Urothelium cell line (cell line): ENCODE data around the gene TK2.
"Not testable (repeated sequence)": the region's sequence is repeated elsewhere in the genome, so short reads cannot be mapped to it uniquely, and the experiment has no call there.

Experiments
- DNase-seq: peaks from one replicate; pipeline ENCODE4 v3.0.0; 2011; ENCODE audit warnings: low spot score, mixed read lengths
- FAIRE-seq: peaks from 2 replicates; lab custom pipeline; 2011; peaks lifted over from hg19 to GRCh38; lab: Jason Lieb, UNC

TK2 gene

DNA sequence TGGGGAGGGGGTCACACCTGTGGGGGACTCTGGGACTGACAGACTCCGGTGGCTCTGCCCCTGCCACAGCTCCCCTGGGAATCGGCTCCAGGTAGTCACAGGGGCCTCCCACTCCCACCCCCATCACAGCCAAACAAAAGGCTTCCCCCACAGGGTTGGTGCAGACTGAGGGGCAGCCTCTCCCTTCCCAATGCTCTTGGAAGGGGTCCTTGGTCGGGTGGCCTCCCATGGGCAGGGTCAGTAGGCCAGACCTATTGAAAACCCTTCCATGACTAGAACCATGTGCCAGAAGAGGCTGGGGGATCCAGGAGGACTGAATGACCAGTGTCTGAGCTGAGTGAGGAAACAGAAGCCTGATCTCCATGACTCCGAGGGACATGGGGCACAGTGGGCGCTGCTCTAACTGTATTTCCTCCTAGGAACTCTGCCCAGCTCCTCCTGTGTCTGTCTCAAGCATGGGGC is 28.6 kb downstream of the TK2 start:
- FAIRE-seq (no peak), DNase-seq (no peak)

DNA sequence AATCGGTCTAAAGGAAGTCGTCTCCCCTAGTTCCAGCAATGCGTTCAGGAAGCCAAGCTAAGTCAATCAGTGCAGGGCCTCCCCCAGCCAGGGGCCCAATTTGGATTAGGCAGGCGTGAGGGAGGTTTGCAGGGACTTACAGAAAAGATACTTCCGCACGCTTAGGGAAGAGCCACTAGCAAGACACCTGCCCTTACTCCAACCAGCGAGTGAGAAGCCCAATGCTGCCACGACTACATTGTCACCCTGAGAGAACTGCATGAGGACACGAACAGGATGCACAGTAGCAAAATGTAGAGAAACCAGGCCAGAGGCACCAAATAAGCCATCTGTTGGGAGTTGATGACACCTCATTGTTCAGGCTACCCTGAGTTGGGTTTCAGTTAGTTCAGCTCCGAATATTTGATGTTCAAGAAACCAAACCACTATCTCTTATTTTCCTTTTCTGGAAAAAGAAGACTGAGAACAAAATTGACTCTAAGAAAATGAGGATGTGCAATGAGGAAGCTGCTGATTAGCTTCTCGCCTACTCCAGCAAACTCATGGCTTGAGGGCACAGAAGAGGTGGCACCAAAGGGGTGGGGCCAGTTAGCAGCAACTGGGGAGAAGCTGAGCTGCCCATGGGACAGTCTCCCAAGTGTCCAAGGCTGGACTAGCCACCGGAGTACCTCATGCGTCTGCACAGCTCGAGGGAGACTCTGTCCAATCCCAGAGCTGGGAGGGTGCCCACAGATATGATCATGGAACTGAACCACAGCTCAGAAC is 29.3 kb downstream of the TK2 start:
- DNase-seq = no peak
- no peak for FAIRE-seq

DNA sequence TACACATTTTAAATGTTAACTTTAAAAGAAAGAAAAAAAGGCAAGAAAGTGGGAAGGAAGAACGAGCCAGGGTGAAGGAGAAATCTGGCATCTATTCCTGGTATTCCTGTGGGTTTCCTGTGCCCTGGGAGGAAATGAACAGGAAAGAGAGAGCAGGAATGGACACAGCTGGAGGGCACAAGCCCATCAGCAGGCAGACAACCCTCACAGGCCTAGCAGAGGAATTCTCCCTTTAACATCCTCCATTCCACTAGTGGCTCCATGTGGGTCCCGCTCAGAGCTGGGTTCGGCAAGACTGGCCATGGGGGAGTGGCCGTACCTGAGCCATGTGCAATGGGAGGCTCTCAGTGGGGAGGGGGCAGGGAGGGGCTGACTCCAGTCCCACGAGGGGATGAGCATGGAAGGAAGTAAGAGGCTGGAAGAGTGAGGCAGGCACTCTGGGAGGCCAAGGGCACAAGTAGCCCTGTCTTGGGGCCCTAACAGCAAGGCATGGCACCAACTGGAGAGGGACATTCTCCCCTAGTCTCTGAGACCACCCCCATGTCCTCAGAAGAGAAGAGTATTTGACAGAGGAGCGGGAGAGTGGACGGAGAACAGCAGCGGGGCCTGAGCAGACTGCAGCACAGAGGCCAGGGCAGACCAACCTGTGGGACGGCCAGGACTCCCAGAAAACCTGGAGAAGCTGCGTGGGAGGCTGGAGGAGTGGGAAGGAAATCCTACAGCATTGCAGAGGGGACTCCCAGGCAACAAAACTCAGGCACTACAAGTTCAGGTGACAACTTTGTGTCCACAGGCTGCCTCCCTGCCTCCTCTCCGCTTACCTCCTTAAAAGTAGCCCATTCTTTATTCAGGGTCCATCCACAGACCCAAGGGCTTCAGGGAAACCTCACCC is 30.2 kb downstream of the TK2 start:
- no peak for FAIRE-seq

DNA sequence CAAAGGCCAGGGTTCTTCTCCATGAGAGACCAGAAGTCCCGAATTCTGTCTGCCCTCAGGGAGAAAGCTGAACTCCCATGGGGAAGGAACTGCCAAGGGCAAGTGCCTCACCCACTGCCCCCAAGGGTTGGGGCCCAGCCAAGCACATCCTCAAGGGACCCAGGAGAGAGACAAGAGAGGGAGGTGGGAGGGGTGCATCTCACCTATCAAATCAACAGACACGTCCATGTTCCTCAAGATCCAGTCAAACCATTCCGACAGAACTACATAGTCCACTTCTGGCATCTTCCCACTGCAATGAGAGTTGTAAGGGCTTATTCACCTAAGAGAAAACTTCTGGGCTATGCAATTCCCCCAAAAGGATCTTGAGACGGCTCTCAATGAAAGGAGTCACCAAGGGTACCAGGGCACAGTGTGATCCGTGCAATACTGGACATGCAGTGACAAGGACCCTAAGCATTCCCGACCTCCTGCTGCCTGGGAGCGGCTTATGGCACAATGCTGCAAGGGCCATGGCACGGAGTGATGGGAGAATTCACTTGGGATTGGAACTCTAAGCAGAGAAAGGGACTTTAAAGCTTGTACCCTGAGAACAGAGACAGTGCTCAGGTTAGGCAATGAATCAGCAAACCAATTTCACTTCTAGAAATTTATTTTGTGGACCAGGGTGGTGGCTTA is 32.2 kb downstream of the TK2 start:
- FAIRE-seq (no peak), DNase-seq (no peak)

More for the DNA sequence above, 30.2 kb downstream of the TK2 start:
- no peak for DNase-seq

DNA sequence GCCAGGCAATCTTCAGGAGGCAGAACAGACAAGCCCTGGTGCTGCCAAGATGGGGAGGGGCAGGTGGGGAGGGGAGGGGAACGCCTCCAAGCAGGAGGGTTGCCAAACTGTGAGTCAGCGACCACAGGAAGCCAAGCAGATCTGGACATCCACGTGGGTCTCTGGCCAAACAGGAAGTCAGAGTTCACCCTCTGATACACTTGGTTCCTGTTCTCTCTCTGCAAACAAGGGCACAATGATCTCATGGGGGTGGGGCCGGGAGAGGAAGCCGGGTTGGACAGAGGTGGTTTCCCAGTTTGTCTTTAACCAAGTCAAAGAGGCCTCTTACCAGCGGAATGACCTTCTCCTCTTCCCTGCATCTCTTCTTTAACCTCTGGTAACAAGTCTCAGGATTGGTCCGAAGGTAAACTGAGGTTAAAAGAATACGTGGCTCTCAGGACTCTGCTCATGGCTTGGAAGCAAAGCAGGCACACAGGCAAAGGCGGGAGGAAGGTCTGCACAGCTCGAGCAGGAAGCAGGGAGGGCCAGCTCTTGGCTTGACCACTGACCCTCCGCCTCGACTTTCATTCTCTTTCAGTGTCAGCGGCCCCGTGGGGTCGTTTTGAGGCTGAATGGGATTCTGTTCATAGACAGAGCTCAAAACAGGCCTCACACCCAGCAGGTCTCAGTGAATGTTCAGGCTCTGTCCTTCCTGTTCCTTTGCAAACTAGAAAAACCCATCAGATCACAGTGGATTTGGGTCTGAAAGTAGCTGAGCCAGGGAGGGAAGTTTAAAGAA is 32.9 kb downstream of the TK2 start:
- FAIRE-seq = peak; percentile 53
- DNase-seq = peak; percentile 95

DNA sequence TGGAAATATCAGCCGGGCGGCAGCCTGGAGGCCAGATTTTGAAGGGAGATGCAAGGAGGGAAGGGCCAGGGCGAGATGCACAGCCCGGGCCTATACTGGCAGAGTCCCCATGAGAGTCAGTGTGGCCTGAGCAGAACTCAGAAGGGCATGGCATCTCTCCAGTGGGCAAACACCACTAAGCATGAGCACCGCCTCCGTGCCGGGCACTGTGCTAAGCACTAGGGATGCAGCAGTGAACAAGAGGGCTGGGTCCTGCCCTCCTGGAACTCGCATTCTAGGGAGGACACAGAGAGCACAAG is 33.5 kb downstream of the TK2 start:
- FAIRE-seq = no peak
- no peak for DNase-seq

DNA sequence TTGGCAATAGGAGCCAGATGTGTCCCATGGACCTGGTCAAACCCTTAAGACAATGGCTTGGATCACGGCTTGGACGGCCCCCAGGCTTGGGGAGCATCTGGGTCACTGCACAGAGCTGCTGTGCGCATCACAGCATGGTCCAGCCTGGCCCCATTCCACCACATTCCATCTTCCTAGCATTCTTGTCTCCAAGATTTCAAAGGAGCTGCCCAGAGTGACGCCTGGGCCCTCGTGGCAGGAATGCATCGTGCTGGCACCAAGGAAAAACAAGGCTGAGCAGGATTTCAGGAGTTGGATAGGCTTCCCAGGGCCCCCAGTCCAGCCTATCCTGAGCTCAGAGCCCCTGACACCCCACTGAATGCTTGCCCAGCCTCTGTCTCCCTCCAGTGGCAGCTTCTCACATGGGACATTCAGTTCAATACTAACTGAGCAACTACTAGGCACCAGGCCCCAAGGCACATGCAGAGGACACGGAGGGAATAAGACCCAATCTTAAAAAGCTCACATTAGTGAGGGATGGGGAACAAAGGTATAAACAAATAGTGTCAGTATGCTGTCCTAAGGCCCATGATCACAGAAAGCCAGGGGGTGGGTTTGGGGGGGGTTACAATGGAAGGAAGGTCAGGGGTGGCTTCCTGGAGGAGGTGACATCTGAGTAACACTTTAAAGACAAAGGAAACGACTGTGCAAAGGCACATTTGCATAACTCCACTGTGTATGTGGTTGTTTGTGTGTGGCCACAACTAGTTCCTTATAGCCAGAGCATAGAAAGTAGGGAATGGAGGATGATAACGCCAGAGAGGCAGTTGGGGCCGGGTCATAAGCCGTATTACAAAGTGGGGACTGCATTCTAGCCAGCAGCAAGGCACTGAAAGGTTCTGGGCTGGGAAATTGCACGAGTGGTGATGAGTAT is 34.1 kb downstream of the TK2 start:
- DNase-seq (peak; percentile 41), FAIRE-seq (no peak)

DNA sequence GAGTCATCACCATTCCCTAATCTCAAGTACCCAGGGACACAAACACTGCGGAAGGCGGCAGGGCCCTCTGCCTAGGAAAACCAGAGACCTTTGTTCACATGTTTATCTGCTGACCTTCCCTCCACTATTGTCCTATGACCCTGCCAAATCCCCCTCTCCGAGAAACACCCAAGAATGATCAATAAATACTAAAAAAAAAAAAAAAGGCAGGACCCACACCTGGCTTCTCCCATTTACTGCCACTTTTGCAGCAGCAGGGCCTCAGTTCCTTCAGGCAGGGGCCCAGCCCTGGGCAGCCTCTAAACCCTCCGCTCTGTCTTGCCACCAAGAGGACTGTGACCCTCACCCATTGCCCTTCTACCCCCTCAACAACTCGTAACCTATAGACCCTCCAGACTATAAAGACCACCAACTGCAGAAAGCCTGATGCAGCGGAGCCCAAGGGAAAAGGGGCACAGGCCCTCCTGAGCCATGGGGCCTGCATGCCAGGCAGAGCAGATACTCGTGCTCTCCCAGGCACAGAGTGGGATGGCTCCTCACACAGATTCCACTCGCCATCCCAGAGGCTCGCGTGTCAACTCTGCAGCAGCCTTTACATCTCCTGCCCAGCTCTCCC is 34.8 kb downstream of the TK2 start:
- DNase-seq, FAIRE-seq: not testable (repeated sequence)

DNA sequence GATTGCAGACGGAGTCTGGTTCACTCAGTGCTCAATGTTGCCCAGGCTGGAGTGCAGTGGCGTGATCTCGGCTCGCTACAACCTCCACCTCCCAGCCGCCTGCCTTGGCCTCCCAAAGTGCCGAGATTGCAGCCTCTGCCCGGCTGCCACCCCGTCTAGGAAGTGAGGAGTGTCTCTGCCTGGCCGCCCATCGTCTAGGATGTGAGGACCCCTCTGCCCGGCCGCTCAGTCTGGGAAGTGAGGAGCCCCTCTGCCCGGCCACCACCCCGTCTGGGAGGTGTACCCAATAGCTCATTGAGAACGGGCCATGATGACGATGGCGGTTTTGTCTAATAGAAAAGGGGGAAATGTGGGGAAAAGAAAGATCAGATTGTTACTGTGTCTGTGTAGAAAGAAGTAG is 35.5 kb downstream of the TK2 start:
- not testable (repeated sequence) for DNase-seq

DNA sequence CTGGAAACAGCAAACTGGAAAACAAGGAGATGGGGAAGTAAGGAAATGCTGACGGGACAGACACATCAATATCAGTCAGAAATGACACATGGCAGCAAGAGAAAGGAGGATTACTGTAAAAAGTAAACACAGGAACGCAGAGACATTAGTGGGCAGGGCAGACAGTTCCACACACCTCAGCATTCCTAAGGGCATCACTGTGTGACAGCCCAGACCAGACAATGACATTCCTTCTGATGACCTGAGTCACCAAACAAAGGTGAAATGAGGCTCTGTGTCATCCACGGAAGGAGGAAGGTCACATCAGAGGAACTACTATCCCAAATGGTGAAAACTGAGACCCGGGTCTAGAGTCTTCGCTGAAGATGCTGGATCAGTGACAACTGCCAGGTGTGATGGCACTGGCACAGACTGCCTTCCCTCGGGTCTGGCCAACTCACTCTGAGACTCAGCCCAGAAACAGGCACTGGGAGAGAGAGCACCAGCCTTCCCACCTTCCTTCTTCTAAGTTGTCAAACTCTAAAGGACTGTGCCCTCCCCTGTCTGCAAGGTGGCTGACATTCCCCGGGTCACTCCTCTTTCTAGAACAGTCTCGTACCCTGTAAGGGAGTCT is 36.7 kb downstream of the TK2 start:
- FAIRE-seq (peak; percentile 32), DNase-seq (peak; percentile 44)

More for the DNA sequence above, 35.5 kb downstream of the TK2 start:
- not testable (repeated sequence) for FAIRE-seq

DNA sequence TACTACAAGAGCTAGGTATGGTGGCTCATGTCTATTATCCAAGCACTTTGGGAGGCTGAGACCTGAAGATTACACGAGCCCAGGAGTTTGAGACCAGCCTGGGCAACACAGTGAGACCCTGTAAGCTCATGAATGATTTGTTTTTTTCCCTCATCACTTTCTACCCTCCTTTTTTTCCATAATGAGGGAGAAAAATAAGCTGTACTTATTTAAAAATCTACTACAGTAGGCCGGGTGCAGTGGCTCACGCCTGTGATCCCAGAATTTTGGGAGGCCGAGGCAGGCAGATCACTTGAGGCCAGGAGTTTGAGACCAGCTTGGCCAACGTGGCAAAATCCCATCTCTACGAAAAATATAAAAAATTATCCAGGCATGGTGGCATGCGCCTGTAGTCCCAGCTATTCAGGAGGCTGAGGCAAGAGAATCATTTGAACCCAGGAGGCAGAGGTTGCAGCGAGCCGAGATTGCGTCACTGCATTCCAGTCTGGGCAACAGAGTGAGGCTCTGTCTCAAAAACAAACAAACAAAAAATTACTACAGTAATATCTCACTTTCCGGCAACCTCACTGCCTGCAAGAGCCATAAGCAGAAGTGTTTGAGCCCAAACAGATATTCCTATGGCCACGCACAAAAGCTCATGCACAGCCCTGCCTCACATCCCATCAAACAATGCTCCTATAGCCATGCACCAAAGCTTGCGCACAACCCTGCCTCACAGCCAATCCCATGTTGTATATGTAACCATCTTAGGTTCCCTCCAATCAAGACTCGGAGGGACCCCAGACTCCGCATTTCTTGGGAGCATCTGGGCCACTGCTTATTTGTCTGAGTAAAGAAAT is 37.4 kb downstream of the TK2 start:
- DNase-seq = no peak
- no peak for FAIRE-seq

DNA sequence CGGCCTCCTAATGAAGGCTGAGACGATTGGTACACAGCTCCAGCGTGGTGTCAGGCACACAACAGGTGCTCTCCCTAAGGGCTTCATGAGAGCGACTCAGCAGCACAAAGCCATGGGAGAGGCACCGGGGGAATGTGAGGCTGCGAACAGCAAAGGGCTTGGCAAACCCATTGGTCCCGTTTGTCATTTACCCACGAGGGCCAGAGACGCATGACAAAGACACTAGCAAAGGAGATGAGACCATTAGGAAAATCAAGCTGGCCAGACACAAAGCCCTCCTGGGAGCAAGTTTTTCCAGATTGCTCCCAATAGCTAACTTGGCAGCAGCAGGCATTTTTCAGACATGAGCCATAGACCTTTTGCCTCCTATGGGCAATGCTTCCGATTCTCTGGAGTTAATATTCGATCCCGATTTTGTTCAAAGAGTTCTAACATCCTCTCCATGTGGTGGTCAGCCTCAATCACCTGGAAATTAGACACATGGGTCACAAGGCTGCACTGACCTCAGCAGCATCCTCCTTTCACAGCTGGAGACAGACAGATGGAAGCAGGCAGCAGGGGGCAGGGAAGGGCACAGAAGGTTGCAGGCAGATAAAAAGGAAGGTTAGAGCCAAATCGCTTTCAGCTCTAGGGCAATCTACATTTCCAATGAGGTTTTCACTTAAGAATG is 38.2 kb downstream of the TK2 start:
- DNase-seq (peak; percentile 58), FAIRE-seq (peak; percentile 17)

DNA sequence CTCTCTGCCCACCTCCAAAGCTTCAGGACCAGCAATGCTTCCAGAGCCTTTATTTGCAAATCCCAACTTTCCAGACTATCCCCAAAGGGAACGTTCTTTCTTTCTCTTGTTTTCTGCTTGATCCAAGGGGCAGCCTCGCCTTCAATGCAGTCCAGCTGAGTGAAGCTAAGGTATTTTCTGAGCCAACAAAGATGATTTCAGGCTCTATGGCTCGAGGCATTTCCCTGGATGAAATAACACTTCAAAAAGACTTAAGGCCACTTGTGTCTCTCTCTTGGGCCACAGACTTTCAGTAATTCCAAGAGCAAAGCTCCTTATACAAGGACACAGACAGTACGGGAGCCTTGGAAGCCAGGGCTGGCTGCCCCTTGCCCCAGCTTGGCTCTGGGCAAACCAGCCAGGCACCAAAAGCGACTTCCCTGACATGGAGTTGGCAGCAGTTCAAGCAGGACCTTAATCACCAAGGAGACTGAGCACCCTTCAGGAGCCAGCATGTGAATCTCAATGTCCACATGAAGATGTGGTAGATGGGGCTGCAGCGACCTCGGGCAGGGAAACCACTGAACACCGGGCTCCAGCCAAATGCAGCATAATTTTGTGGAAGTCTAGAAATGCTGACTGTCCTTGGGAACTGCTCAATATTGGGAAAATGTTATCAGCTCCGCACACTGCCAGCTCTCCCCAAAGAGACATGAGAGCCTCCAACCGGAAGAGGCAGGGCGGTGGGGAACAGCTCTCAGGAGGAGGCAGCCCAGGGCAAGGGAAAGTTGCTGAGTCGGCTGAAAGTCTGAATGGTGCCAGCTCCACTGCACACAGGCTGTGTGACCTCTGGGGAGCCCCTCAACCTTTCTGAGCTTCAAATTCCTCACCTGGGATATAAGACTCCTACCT is 39.0 kb downstream of the TK2 start:
- DNase-seq (no peak), FAIRE-seq (no peak)

DNA sequence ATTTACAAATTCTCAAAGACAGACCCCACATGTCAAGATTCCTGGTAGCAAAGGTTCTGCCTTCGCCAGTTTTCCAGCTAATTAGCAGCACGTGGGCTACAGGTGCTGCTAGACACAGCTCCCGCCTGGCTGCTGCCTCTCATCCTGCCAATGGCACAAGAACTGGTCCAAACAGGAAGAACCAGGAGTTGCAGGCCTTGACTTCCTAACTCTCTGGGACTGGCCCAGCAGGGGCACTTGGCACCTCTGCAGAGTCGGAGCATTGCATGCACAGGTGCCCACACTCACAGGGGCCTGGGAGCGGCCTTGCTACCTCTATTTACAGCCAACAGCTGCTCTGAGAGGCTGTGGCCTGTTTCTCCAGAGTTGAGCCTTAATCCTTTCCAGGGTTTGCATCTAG is 39.6 kb downstream of the TK2 start:
- no peak for FAIRE-seq
- DNase-seq = no peak

DNA sequence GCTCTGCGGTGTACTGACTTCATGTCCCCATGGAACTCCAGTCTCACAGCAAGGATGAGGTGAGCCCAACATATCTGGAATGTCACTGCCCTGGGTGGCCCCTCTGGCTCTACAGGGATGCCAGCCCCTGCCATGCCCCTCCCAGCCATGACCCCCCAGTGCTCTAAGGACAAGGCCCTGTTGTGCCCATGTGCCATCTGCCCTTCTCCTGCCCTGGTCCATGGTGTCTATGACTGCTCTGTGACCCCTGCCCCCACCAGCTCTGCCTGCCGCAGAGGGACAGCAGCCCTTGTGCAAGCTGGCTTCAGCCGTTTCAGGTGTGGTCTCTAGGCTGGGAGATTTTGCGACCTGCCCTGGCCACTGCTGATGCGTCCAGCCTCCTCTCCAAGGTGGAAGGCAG is 40.3 kb downstream of the TK2 start:
- DNase-seq (no peak), FAIRE-seq (peak; percentile 63)

DNA sequence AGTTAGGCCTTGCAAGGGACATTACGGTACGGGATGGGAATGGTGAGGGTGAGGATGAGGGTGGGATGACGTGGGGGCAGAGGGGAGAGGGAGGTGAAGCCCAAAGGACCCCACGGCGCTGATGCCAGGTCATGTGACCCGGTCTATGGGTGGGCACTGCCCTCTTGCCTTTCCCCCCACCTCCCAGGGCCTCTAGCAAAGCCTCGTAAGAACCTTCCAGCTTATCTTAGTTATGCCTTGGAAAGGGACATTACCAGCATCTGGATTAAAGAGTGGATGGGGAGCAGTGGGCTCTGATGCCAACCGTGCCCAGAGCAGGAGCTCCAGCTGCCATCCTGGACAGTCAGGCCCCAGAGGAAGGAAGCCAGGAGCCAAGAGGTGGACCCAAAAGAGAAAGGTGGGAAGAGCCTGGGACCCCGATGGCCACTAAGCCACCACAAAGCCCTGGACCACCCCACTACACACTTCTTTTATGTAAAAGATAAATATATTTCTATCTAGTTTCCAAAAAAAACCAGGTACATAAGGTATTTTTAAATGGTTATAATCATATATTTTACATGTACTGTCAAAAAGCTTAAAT is 40.9 kb downstream of the TK2 start:
- FAIRE-seq = no peak
- no peak for DNase-seq
